Right cardiac atrium (tissue), 5 donors: ENCODE data around the gene KCNMB2. TPM values are rescaled to one million over a fixed set of nuclear protein-coding genes. Genes with fewer than 3 reads are reported as not detected.

ENCODE experiments used
- ATAC-seq, 2 donors: fragments of 200-7000 bp; cut with Tn5 transposase; one replicate each; pipeline versions ENCODE4 v1.8.0 to v1.9.1; 2020; ENCODE audit warnings: moderate library complexity in 2 of 2, mild to moderate bottlenecking in 1 of 2
- DNase-seq, 3 donors: peaks; one replicate each; pipeline ENCODE4 v3.0.0-alpha.2; 2020
- H3K27ac ChIP-seq: one replicate; pipeline ENCODE4 v1.5.1; 2013; ENCODE audit warnings: mild to moderate bottlenecking, low read length, control low read depth, moderate library complexity
- H3K27me3 ChIP-seq: one replicate; pipeline ENCODE4 v1.6.1; 2013; ENCODE audit not compliant: control insufficient read depth, insufficient read depth
- H3K4me1 ChIP-seq: one replicate; pipeline ENCODE4 v1.6.1; 2013; ENCODE audit warnings: low read length; ENCODE audit not compliant: control insufficient read depth, insufficient read depth
- H3K4me3 ChIP-seq: one replicate; pipeline ENCODE4 v1.5.1; 2013; ENCODE audit warnings: low read length, control low read depth
- H3K9me3 ChIP-seq: one replicate; pipeline ENCODE4 v1.6.1; 2013; ENCODE audit warnings: low read length; ENCODE audit not compliant: control insufficient read depth
- WGBS: extraction: QIAGEN DNeasy Blood & Tissue Kit; methylation state at CpG from one replicate; pipeline ENCODE4 v1.1.7; 2013; 5-methylcytosine and 5-hydroxymethylcytosine counted together
- intact Hi-C, 4 donors: fragments of 100-400 bp; cut with DNase I; formaldehyde crosslinking; loops; one replicate each; pipeline versions ENCODE4 v1.11.0 to v1.14.0; 2022 to 2023
- long read RNA-seq, 4 donors: library from polyadenylated mRNA; unstranded; transcript quantifications; one replicate each; pipeline ENCODE4 v2.0.0, GENCODE V29; 2020 to 2021
- polyA plus RNA-seq: library from polyadenylated mRNA; stranded (reverse); fragments of 200-250 nt; gene quantifications from one replicate; pipeline ENCODE4 v1.2.3, GENCODE V29; 2013
- total RNA-seq, 4 donors: library from RNA; stranded (reverse); fragmentation: NEBNext Ultra II Directional; extraction: Animal tissue kit (Norgen Biotek cat#: 25700); gene quantifications; one replicate each; pipeline ENCODE4 v1.2.1, GENCODE V29; 2021
- donor health status: healthy with polysubstance abuse.
- donor health status: DM: no; HTN: yes; CAD: no.
- donor health status: DM: no; HTN: no; CAD: no.
- donor health status: DM: no; HTN: yes; CAD: no; lungs with severe emphysema.
- donor health status: DM: yes; HTN: yes; CAD: no.

Gene KCNMB2
- total RNA-seq (1 to 10 TPM; 4.5 to 10.0 (median 5.9) TPM), polyA plus RNA-seq (4.6 TPM)
- long read RNA-seq, donor 1, partial matches to known transcripts: 1 of 4 reads
- long read RNA-seq, donor 1, other reads (novel, unspliced or antisense): 3 of 4 reads
- long read RNA-seq, donor 2, partial matches to known transcripts: 0 of 1 reads
- long read RNA-seq, donor 2, other reads (novel, unspliced or antisense): 1 of 1 reads
- long read RNA-seq, donor 3, partial matches to known transcripts: 0 of 2 reads
- long read RNA-seq, donor 3, other reads (novel, unspliced or antisense): 2 of 2 reads
- long read RNA-seq, donor 4, partial matches to known transcripts: 0 of 1 reads
- long read RNA-seq, donor 4, other reads (novel, unspliced or antisense): 1 of 1 reads

- no peaks in the 10 kb centered on the region for H3K4me1 ChIP-seq
- 6% methylated on average over 19 of the region's 19 CpGs for whole genome bisulfite sequencing
- intact Hi-C loops: loop anchor here in 1 of 4 donors (10.0 kb wide), 2 partner anchors 92 to 428 kb away; no protein-coding TSS in a partner anchor
- H3K27ac ChIP-seq: peak within 1 kb of the TSS; percentile 59
- H3K4me3 ChIP-seq: peak within 1 kb of the TSS; percentile 79
- ATAC-seq (peak; percentile 82 to 84), DNase-seq (no peak)
- H3K9me3 ChIP-seq: no peaks in the 10 kb centered on the region
- no peaks in the 10 kb centered on the region for H3K27me3 ChIP-seq
Observed at GRCh38 chr3:178536211-178537079, at the start of gene KCNMB2. Gene KCNMB2, plus strand, starts transcription at chr3:178536436.

- no peaks in the 10 kb centered on the region for H3K4me1 ChIP-seq
- no peak overlapping the region for H3K27ac ChIP-seq
- DNase-seq (no peak), ATAC-seq (no peak)
- no peaks in the 10 kb centered on the region for H3K9me3 ChIP-seq
- intact Hi-C loops: no loop called here
- H3K4me3 ChIP-seq: no peak overlapping the region
- no peaks in the 10 kb centered on the region for H3K27me3 ChIP-seq
Observed at GRCh38 chr3:178486903-178487302, 49.3 kb upstream of the KCNMB2 start.

DNA sequence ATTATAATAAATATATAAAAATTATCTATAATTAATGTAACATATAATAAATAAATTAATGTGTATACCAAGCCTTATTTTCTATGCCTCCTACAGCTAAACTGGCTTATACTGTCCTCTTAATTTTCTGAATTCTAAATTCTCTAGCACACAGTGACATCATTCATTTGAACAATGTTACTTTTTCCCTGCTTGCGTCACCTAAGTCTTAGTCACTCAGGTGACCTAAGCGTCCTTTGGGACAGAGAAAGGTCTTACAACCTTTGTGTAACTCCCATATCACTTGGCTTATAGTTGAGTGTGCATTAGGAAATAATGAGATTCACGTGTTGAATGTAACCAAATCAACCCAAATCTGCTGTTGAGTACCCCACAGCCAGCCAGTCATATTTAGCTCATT is 48.5 kb upstream of the KCNMB2 start:
- Histone ChIP-seq H3K4me3 (no peak overlapping the region), H3K9me3 (no peaks in the 10 kb centered on the region), H3K4me1 (no peaks in the 10 kb centered on the region), H3K27ac (no peak overlapping the region), H3K27me3 (no peaks in the 10 kb centered on the region)
- WGBS: 88% methylated on average over 3 of the region's 3 CpGs
- intact Hi-C loops: no loop called here
- DNase-seq (no peak), ATAC-seq (no peak)

DNA sequence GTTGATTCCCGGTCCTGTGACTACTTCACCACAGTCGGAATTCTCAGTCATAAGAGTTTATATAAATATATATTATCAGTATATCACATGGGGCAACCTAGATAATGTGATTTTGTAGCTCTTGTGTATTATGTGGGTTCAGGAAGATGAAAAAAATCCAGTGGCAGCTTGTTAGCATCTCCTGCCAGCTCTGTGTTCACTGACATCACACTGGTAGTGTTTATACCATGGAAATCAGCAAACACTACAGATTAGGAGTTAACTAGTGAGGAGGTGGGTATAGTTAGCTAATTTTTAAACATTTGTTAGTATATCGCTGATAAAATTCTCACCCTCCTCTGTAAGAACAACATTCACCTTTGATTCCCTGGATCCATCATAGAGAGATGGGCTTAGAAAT is 44.5 kb upstream of the KCNMB2 start:
- intact Hi-C loops: no loop called here
- no peak overlapping the region for H3K27ac ChIP-seq
- no peak for ATAC-seq
- no peaks in the 10 kb centered on the region for H3K9me3 ChIP-seq
- DNase-seq: no peak
- no peaks in the 10 kb centered on the region for H3K4me1 ChIP-seq
- 87% methylated on average over 3 of the region's 3 CpGs for WGBS
- no peak overlapping the region for H3K4me3 ChIP-seq
- no peaks in the 10 kb centered on the region for H3K27me3 ChIP-seq

DNA sequence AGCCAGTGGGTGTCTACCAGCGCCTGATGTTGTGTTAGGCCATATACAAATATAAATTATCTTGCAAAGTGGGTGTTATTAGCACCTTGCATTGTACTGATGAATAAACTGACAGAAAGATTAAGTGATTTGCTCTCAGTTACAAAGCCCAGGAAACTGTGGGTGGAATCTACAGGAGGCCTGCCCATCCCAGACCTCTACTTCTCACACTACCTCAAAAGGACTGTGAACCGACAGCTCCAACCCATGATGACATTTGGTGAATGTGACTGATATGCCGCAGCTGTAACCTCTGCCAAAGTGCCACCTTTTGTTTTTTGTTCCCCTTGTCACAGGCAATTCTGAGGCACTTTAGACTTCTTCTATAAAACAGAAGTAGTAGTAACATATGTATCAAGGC is 43.7 kb upstream of the KCNMB2 start:
- H3K27ac ChIP-seq: no peak overlapping the region
- ATAC-seq (no peak), DNase-seq (no peak)
- WGBS: 56% methylated on average over 3 of the region's 3 CpGs
- no peaks in the 10 kb centered on the region for H3K4me1 ChIP-seq
- no peaks in the 10 kb centered on the region for H3K9me3 ChIP-seq
- no peaks in the 10 kb centered on the region for H3K27me3 ChIP-seq
- intact Hi-C loops: no loop called here
- no peak overlapping the region for H3K4me3 ChIP-seq

GRCh38 chr3:178494386-178494785 is 41.9 kb upstream of the KCNMB2 start:
- Histone ChIP-seq H3K4me3 (no peak overlapping the region), H3K27me3 (no peaks in the 10 kb centered on the region), H3K4me1 (no peaks in the 10 kb centered on the region), H3K9me3 (no peaks in the 10 kb centered on the region), H3K27ac (no peak overlapping the region)
- DNase-seq (no peak), ATAC-seq (no peak)
- intact Hi-C loops: no loop called here
- 79% methylated on average over 6 of the region's 6 CpGs for WGBS

- Histone ChIP-seq H3K9me3 (no peaks in the 10 kb centered on the region), H3K27ac (no peak overlapping the region), H3K27me3 (no peaks in the 10 kb centered on the region), H3K4me3 (no peak overlapping the region), H3K4me1 (no peaks in the 10 kb centered on the region)
- ATAC-seq: no peak
- WGBS: 98% methylated on average over 1 of the region's 1 CpG
- no peak for DNase-seq
- intact Hi-C loops: no loop called here
Observed at GRCh38 chr3:178496911-178497310, 39.3 kb upstream of the KCNMB2 start.

- H3K4me3 ChIP-seq: no peak overlapping the region
- no peak for DNase-seq
- 10% methylated on average over 2 of the region's 2 CpGs for WGBS
- H3K27me3 ChIP-seq: no peaks in the 10 kb centered on the region
- intact Hi-C loops: no loop called here
- H3K9me3 ChIP-seq: no peaks in the 10 kb centered on the region
- no peak for ATAC-seq
- no peaks in the 10 kb centered on the region for H3K4me1 ChIP-seq
- H3K27ac ChIP-seq: no peak overlapping the region
Observed at GRCh38 chr3:178498871-178499270, 37.4 kb upstream of the KCNMB2 start.

DNA sequence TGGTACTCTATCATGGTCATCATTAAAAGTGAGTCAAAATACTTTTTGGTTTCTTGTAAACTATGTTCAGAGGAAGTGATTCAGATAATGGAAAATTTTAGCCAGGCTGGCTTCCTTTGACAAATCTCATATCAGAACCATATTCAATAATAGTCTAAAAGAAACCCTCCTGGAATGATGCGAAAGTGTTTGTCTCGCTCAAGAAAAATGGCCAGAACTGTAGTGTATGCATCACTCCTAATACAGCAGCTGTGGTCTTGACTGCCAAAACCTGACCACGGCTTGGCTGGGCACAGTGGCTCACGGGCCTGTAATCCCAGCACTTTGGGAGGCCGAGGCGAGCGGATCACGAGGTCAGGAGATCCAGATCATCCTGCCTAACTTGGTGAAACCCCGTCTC is 35.6 kb upstream of the KCNMB2 start:
- intact Hi-C loops: no loop called here
- DNase-seq (no peak), ATAC-seq (no peak)
- H3K27ac ChIP-seq: no peak overlapping the region
- WGBS: 90% methylated on average over 9 of the region's 9 CpGs
- H3K9me3 ChIP-seq: no peaks in the 10 kb centered on the region
- H3K4me1 ChIP-seq: no peaks in the 10 kb centered on the region
- H3K27me3 ChIP-seq: no peaks in the 10 kb centered on the region
- no peak overlapping the region for H3K4me3 ChIP-seq

DNA sequence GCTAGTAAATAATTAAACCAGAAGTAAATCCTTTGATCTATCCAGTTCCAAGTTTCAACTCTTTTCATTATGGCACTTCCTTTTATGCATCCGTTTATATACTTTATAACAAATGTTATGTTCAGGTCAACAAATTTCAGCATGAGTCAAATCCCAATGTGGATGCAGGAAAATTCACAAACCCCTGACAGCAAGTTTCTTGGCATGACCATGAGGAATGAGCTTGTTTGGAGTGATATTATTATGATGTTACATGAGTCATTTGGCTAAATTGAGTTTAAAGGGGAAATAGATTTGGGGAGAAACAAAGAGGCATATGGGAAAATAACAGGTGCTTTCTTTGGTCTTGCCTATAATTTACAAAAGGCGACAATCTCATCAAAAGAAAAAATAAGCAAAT is 32.1 kb upstream of the KCNMB2 start:
- Histone ChIP-seq H3K27ac (no peak overlapping the region), H3K27me3 (no peaks in the 10 kb centered on the region), H3K9me3 (no peaks in the 10 kb centered on the region), H3K4me3 (no peak overlapping the region), H3K4me1 (no peaks in the 10 kb centered on the region)
- WGBS: 78% methylated on average over 2 of the region's 2 CpGs
- intact Hi-C loops: no loop called here
- DNase-seq (no peak), ATAC-seq (no peak)

DNA sequence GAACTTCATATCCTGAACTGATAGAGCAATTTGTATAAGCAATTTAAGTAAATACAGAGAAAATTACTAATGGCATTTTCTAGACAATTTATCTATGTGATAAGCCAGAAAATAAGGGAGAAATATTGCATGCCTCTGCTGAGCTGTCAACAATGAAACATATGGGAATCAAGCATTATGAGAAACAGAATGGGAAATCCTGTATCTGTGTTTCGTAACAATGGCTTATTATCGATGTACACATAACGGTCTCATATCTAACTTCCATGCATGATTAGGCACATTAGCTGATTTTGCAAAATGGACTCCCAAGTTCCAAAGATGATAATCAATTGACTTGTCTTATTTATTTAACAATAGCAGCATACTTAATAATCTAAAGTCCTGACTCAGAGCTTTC is 30.4 kb upstream of the KCNMB2 start:
- 64% methylated on average over 3 of the region's 3 CpGs for WGBS
- Histone ChIP-seq H3K9me3 (no peaks in the 10 kb centered on the region), H3K27me3 (no peaks in the 10 kb centered on the region), H3K4me1 (no peaks in the 10 kb centered on the region), H3K27ac (no peak overlapping the region), H3K4me3 (no peak overlapping the region)
- intact Hi-C loops: no loop called here
- DNase-seq (no peak), ATAC-seq (no peak)
